H9 (cell line): ENCODE data around the gene PAGE3. TPM values are rescaled to one million over a fixed set of nuclear protein-coding genes. Genes with fewer than 3 reads are reported as not detected.

ENCODE experiments used
- DNase-seq: peaks from one replicate; pipeline ENCODE4 v3.0.0-alpha.2; 2017
- H2AFZ ChIP-seq: one replicate; pipeline ENCODE4 v1.6.1; 2013; ENCODE audit warnings: mild to moderate bottlenecking, low read length, control low read depth, moderate library complexity
- H2AK5ac ChIP-seq: 2 replicates; pipeline ENCODE4 v1.6.1; 2013; ENCODE audit warnings: low read length, control low read depth, mixed read lengths; ENCODE audit not compliant: insufficient read length
- H2BK120ac ChIP-seq: one replicate; pipeline ENCODE4 v1.6.1; 2013; ENCODE audit warnings: low read depth, mild to moderate bottlenecking, low read length, control low read depth, inconsistent platforms; ENCODE audit not compliant: poor library complexity, severe bottlenecking
- H2BK12ac ChIP-seq: 2 replicates; pipeline ENCODE4 v1.6.1; 2013; ENCODE audit warnings: low read length, control low read depth, mixed read lengths, low read depth; ENCODE audit not compliant: insufficient read length
- H2BK15ac ChIP-seq: 2 replicates; pipeline ENCODE4 v1.6.1; 2013; ENCODE audit warnings: low read depth, low read length, control low read depth
- H2BK20ac ChIP-seq: one replicate; pipeline ENCODE4 v1.6.1; 2013; ENCODE audit warnings: low read depth, mild to moderate bottlenecking, low read length, control low read depth, inconsistent platforms; ENCODE audit not compliant: poor library complexity, severe bottlenecking
- H2BK5ac ChIP-seq: 2 replicates; pipeline ENCODE4 v1.6.1; 2013; ENCODE audit warnings: low read length, control low read depth, mixed read lengths; ENCODE audit not compliant: insufficient read length
- H3K14ac ChIP-seq: 2 replicates; pipeline ENCODE4 v1.6.1; 2013; ENCODE audit warnings: low read length, control low read depth; ENCODE audit not compliant: insufficient read depth
- H3K18ac ChIP-seq: 2 replicates; pipeline ENCODE4 v1.6.1; 2013; ENCODE audit warnings: low read depth, mild to moderate bottlenecking, mixed read lengths, low read length, control low read depth; ENCODE audit not compliant: insufficient read length
- H3K23ac ChIP-seq: 2 replicates; pipeline ENCODE4 v1.6.1; 2013; ENCODE audit warnings: low read length, control low read depth, mixed read lengths, low read depth; ENCODE audit not compliant: insufficient read length
- H3K23me2 ChIP-seq: 2 replicates; pipeline ENCODE4 v1.6.1; 2013; ENCODE audit warnings: low read depth, mild to moderate bottlenecking, mixed read lengths, low read length, control low read depth; ENCODE audit not compliant: insufficient read length, poor library complexity, severe bottlenecking
- H3K27ac ChIP-seq: 2 replicates; pipeline ENCODE4 v1.5.1; 2013; ENCODE audit warnings: low read length, control low read depth, mixed read lengths, low read depth; ENCODE audit not compliant: insufficient read length
- H3K27me3 ChIP-seq: 2 replicates; pipeline ENCODE4 v1.6.1; 2013; ENCODE audit warnings: low read length, control low read depth, inconsistent platforms; ENCODE audit not compliant: insufficient read depth
- H3K4ac ChIP-seq: 2 replicates; pipeline ENCODE4 v1.6.1; 2013; ENCODE audit warnings: low read depth, mild to moderate bottlenecking, control low read depth, inconsistent platforms, low read length, moderate library complexity
- H3K4me1 ChIP-seq: 2 replicates; pipeline ENCODE4 v1.6.1; 2013; ENCODE audit warnings: low read length, control low read depth, inconsistent platforms; ENCODE audit not compliant: insufficient read depth
- H3K4me2 ChIP-seq: 2 replicates; pipeline ENCODE4 v1.6.1; 2013; ENCODE audit warnings: low read length, control low read depth, mixed read lengths; ENCODE audit not compliant: insufficient read length, insufficient read depth
- H3K56ac ChIP-seq: 2 replicates; pipeline ENCODE4 v1.6.1; 2013; ENCODE audit warnings: low read depth, mild to moderate bottlenecking, mixed read lengths, low read length, control low read depth; ENCODE audit not compliant: insufficient read length
- H3K79me1 ChIP-seq: 2 replicates; pipeline ENCODE4 v1.6.1; 2013; ENCODE audit warnings: low read depth, mild to moderate bottlenecking, moderate library complexity, low read length, control low read depth, inconsistent platforms; ENCODE audit not compliant: insufficient read depth, poor library complexity, severe bottlenecking
- H3K79me2 ChIP-seq: 2 replicates; pipeline ENCODE4 v1.6.1; 2013; ENCODE audit warnings: low read length, control low read depth, inconsistent platforms; ENCODE audit not compliant: insufficient read depth
- H3K9ac ChIP-seq: 2 replicates; pipeline ENCODE4 v1.6.1; 2013; ENCODE audit warnings: low read length, control low read depth, mixed read lengths; ENCODE audit not compliant: insufficient read length; ENCODE audit errors: extremely low read depth
- H3K9me3 ChIP-seq: one replicate; pipeline ENCODE4 v1.6.1; 2013; ENCODE audit warnings: low read depth, low read length, inconsistent platforms; ENCODE audit not compliant: control insufficient read depth
- H3T11ph ChIP-seq: one replicate; pipeline ENCODE4 v1.6.1; 2013; ENCODE audit warnings: mild to moderate bottlenecking, low read length, control low read depth, inconsistent platforms
- H4K20me1 ChIP-seq: one replicate; pipeline ENCODE4 v1.6.1; 2013; ENCODE audit not compliant: control insufficient read depth, insufficient read length, insufficient read depth
- H4K5ac ChIP-seq: 2 replicates; pipeline ENCODE4 v1.6.1; 2013; ENCODE audit warnings: low read depth, mild to moderate bottlenecking, mixed read lengths, low read length, control low read depth; ENCODE audit not compliant: insufficient read length
- H4K8ac ChIP-seq: replicated peaks from 2 replicates; pipeline ENCODE4 v1.6.1; 2013; ENCODE audit warnings: low read length, control low read depth, mixed read lengths, low read depth; ENCODE audit not compliant: insufficient read length
- H4K91ac ChIP-seq: 2 replicates; pipeline ENCODE4 v1.6.1; 2013; ENCODE audit warnings: low read depth, mild to moderate bottlenecking, moderate library complexity, mixed read lengths, low read length, control low read depth; ENCODE audit not compliant: insufficient read length
- H3K27ac Mint-ChIP-seq, 3 experiments: 2 replicates in 2 of 3; 3 replicates in 1 of 3; pipeline ENCODE4 v1.8.0; 2020 to 2021; ENCODE audit warnings: mixed read lengths in 3 of 3, mild to moderate bottlenecking in 1 of 3, moderate library complexity in 1 of 3
- H3K27me3 Mint-ChIP-seq: 2 replicates; pipeline ENCODE4 v1.8.0; 2021; ENCODE audit warnings: low read depth, mild to moderate bottlenecking, moderate library complexity, mixed read lengths
- H3K36me3 Mint-ChIP-seq, 3 experiments: 2 replicates in 2 of 3; 3 replicates in 1 of 3; pipeline ENCODE4 v1.8.0; 2020 to 2021; ENCODE audit warnings: low read depth in 3 of 3, mixed read lengths in 3 of 3; ENCODE audit not compliant: insufficient read depth in 1 of 3
- H3K4me1 Mint-ChIP-seq, 2 experiments: 2 replicates each; pipeline ENCODE4 v1.8.0; 2020; ENCODE audit warnings: mixed read lengths in 2 of 2
- H3K4me3 Mint-ChIP-seq, 2 experiments: 2 replicates in 1 of 2; 3 replicates in 1 of 2; pipeline ENCODE4 v1.8.0; 2020 to 2021; ENCODE audit warnings: mild to moderate bottlenecking in 2 of 2, mixed read lengths in 2 of 2, moderate library complexity in 1 of 2
- H3K9me3 Mint-ChIP-seq, 2 experiments: 2 replicates in 1 of 2; 3 replicates in 1 of 2; pipeline ENCODE4 v1.8.0; 2020; ENCODE audit warnings: mild to moderate bottlenecking in 2 of 2, mixed read lengths in 2 of 2, moderate library complexity in 1 of 2
- CTCF ChIP-seq: fragments of 200-600 bp; sonication (generic); conservative IDR thresholded peaks from 3 replicates; pipeline ENCODE4 v1.8.0; 2021; ENCODE audit warnings: antibody characterized with exemption, mild to moderate bottlenecking
- total RNA-seq: library from RNA; stranded (reverse); gene quantifications from 2 replicates; pipeline ENCODE4 v1.2.1, GENCODE V29; 2021

Gene PAGE3
- total RNA-seq, 1 experiment from 2014 or later: not detected

- Histone ChIP-seq H3K9ac (no peak overlapping the region), H4K8ac (no peak overlapping the region), H4K5ac (no peak overlapping the region), H3T11ph (no peak overlapping the region), H2BK15ac (no peak overlapping the region), H2BK12ac (no peak overlapping the region), H3K23me2 (no peaks in the 10 kb centered on the region), H2AFZ (no peak overlapping the region), H3K18ac (no peak overlapping the region), H4K91ac (no peak overlapping the region), H3K9me3 (peaks cover 34% of the 10 kb centered on the region), H2BK20ac (no peak overlapping the region), H3K27me3 (no peaks in the 10 kb centered on the region), H3K56ac (no peak overlapping the region), H3K4me1 (no peaks in the 10 kb centered on the region), H3K4me2 (no peak overlapping the region), H2AK5ac (no peak overlapping the region), H3K27ac (no peak overlapping the region), H2BK120ac (no peak overlapping the region), H3K14ac (no peak overlapping the region), H2BK5ac (no peak overlapping the region), H3K79me2 (no peaks in the 10 kb centered on the region), H3K4ac (no peak overlapping the region), H4K20me1 (no peaks in the 10 kb centered on the region), H3K23ac (no peak overlapping the region), H3K79me1 (no peaks in the 10 kb centered on the region)
- Mint-ChIP-seq H3K36me3 (peaks cover 0 to 19% (median 2%) of the 10 kb centered on the region in 3 experiments; a peak in 4 of 7 replicates), H3K4me1 (no peaks in the 10 kb centered on the region), H3K27me3 (no peaks in the 10 kb centered on the region; the same call in 1 of the 2 replicates), H3K4me3 (no peak overlapping the region), H3K9me3 (peaks cover 69 to 78% of the 10 kb centered on the region in 2 experiments), H3K27ac (no peak overlapping the region)
- TF ChIP-seq CTCF: no peak
- no peak for DNase-seq
These were observed 11.2 kb downstream of the PAGE3 start for GRCh38 chrX:55253528-55253927.
